IMR-90 (cell line): ENCODE data around the gene PITPNC1. TPM values are rescaled to one million over a fixed set of nuclear protein-coding genes. Genes with fewer than 3 reads are reported as not detected.

Experiments used
- ATAC-seq: fragments of 200-7000 bp; cut with Tn5 transposase; 2 replicates; pipeline ENCODE4 v1.9.1; 2020; ENCODE audit warnings: low read depth, mild to moderate bottlenecking, moderate library complexity
- BruUV-seq: library from RNA; stranded (reverse); fragments of 400-500 nt; replicated peaks from 2 replicates; lab custom pipeline; 2021; lab: Mats Ljungman, UMichigan
- CTCF ChIA-PET: fragments of 300-600 bp; formaldehyde crosslinking; extraction: SDS; loops from one replicate; lab custom pipeline; 2021; ENCODE audit warnings: antibody characterized with exemption; lab: Yijun Ruan, JAX
- POLR2A ChIA-PET: fragments of 300-600 bp; sonication (Branson Sonifier 250); formaldehyde crosslinking; loops from one replicate; lab custom pipeline; 2022; ENCODE audit warnings: antibody characterized with exemption; ENCODE audit not compliant: unreplicated experiment; lab: Charles Lee
- DNase-seq: peaks from one replicate; pipeline ENCODE4 v3.0.0; 2013
- H2AFZ ChIP-seq: replicated peaks from 2 replicates; pipeline ENCODE3; 2013; ENCODE audit warnings: low read length, mild to moderate bottlenecking; ENCODE audit not compliant: poor library complexity
- H2AK5ac ChIP-seq: 2 replicates; pipeline ENCODE4 v1.6.1; 2013; ENCODE audit warnings: low read depth, low read length, inconsistent platforms
- H2AK9ac ChIP-seq: replicated peaks from 2 replicates; pipeline ENCODE3; 2013; ENCODE audit warnings: mild to moderate bottlenecking, low read depth, low read length, moderate library complexity; ENCODE audit not compliant: poor library complexity
- H2BK120ac ChIP-seq: 2 replicates; pipeline ENCODE4 v1.6.1; 2013; ENCODE audit warnings: low read depth, low read length, inconsistent platforms
- H2BK15ac ChIP-seq: 3 replicates; pipeline ENCODE4 v1.6.1; 2013; ENCODE audit warnings: low read depth, low read length, inconsistent platforms
- H2BK20ac ChIP-seq: 2 replicates; pipeline ENCODE4 v1.6.1; 2013; ENCODE audit warnings: low read depth, mild to moderate bottlenecking, inconsistent platforms, low read length, moderate library complexity
- H2BK5ac ChIP-seq: 2 replicates; pipeline ENCODE4 v1.6.1; 2013; ENCODE audit warnings: mild to moderate bottlenecking, low read depth, low read length, inconsistent platforms; ENCODE audit not compliant: poor library complexity, severe bottlenecking
- H3K14ac ChIP-seq: replicated peaks from 2 replicates; pipeline ENCODE4 v1.6.1; 2013; ENCODE audit warnings: low read depth, low read length, inconsistent platforms
- H3K18ac ChIP-seq: 2 replicates; pipeline ENCODE4 v1.6.1; 2013; ENCODE audit warnings: low read depth, low read length, control low read depth
- H3K23ac ChIP-seq: 2 replicates; pipeline ENCODE4 v1.6.1; 2013; ENCODE audit warnings: low read depth, low read length, inconsistent platforms
- H3K27ac ChIP-seq: 2 replicates; pipeline ENCODE4 v1.5.1; 2013; ENCODE audit warnings: mild to moderate bottlenecking, control low read depth, low read length; ENCODE audit not compliant: insufficient read depth
- H3K27me3 ChIP-seq: 2 replicates; pipeline ENCODE4 v1.6.1; 2013; ENCODE audit warnings: low read length; ENCODE audit not compliant: control insufficient read depth, insufficient read depth
- H3K36me3 ChIP-seq: 2 replicates; pipeline ENCODE4 v1.6.1; 2013; ENCODE audit warnings: low read length, mixed read lengths; ENCODE audit not compliant: control insufficient read depth, insufficient read depth
- H3K4ac ChIP-seq: 2 replicates; pipeline ENCODE4 v1.6.1; 2013; ENCODE audit warnings: low read depth, low read length, inconsistent platforms
- H3K4me1 ChIP-seq: 2 replicates; pipeline ENCODE4 v1.6.1; 2013; ENCODE audit warnings: low read length, mixed read lengths; ENCODE audit not compliant: control insufficient read depth, insufficient read depth
- H3K4me2 ChIP-seq: 2 replicates; pipeline ENCODE4 v1.6.1; 2013; ENCODE audit warnings: low read depth, mild to moderate bottlenecking, control low read depth, low read length, moderate library complexity
- H3K4me3 ChIP-seq: 2 replicates; pipeline ENCODE4 v1.5.1; 2013; ENCODE audit warnings: low read depth, mild to moderate bottlenecking, control low read depth, low read length, moderate library complexity; ENCODE audit not compliant: insufficient read depth
- H3K56ac ChIP-seq: 2 replicates; pipeline ENCODE4 v1.6.1; 2013; ENCODE audit warnings: low read length, inconsistent platforms; ENCODE audit not compliant: insufficient read depth; ENCODE audit errors: extremely low read depth
- H3K79me1 ChIP-seq, 2 experiments: 2 replicates each; pipeline ENCODE4 v1.6.1; 2013; ENCODE audit warnings: low read length in 2 of 2, inconsistent platforms in 1 of 2, low read depth in 1 of 2
- H3K9ac ChIP-seq: 2 replicates; pipeline ENCODE4 v1.6.1; 2013; ENCODE audit warnings: low read depth, low read length, control low read depth
- H3K9me1 ChIP-seq: 2 replicates; pipeline ENCODE4 v1.6.1; 2013; ENCODE audit warnings: low read length, inconsistent platforms; ENCODE audit not compliant: insufficient read depth
- H3K9me3 ChIP-seq: 2 replicates; pipeline ENCODE4 v1.6.1; 2013; ENCODE audit warnings: low read length; ENCODE audit not compliant: control insufficient read depth, insufficient read depth
- H4K20me1 ChIP-seq: 2 replicates; pipeline ENCODE4 v1.6.1; 2013; ENCODE audit warnings: low read length, inconsistent platforms; ENCODE audit not compliant: insufficient read depth
- H4K5ac ChIP-seq: 2 replicates; pipeline ENCODE4 v1.6.1; 2013; ENCODE audit warnings: mild to moderate bottlenecking, low read depth, low read length, control low read depth
- H4K8ac ChIP-seq, 2 experiments: 2 replicates each; pipeline ENCODE4 v1.6.1; 2013; ENCODE audit warnings: low read depth in 2 of 2, low read length in 2 of 2, control low read depth in 1 of 2, inconsistent platforms in 1 of 2
- H4K91ac ChIP-seq: 2 replicates; pipeline ENCODE4 v1.6.1; 2013; ENCODE audit warnings: low read depth, low read length, inconsistent platforms; ENCODE audit not compliant: insufficient read depth
- BHLHE40 ChIP-seq: fragments of 150-350 bp; IDR thresholded peaks from 2 replicates; pipeline ENCODE4 v1.6.1; 2016; ENCODE audit warnings: mild to moderate bottlenecking, low read depth, low read length
- CEBPB ChIP-seq: IDR thresholded peaks from 2 replicates; pipeline ENCODE4 v1.6.1; 2012; ENCODE audit warnings: low read depth, low read length, improper control_type of control experiment
- CHD1 ChIP-seq: IDR thresholded peaks from 2 replicates; pipeline ENCODE4 v1.6.1; 2012; ENCODE audit warnings: low read depth, low read length, improper control_type of control experiment
- FOS ChIP-seq: fragments of 150-350 bp; IDR thresholded peaks from 2 replicates; pipeline ENCODE4 v1.6.1; 2016; ENCODE audit warnings: low read depth, low read length
- MAZ ChIP-seq: IDR thresholded peaks from 2 replicates; pipeline ENCODE4 v1.6.1; 2012; ENCODE audit warnings: low read depth, mild to moderate bottlenecking, low read length, improper control_type of control experiment, moderate library complexity, borderline replicate concordance
- MXI1 ChIP-seq: IDR thresholded peaks from 2 replicates; pipeline ENCODE4 v1.6.1; 2012; ENCODE audit warnings: low read depth, mild to moderate bottlenecking, low read length, moderate library complexity, borderline replicate concordance
- POLR2A ChIP-seq: IDR thresholded peaks from 2 replicates; pipeline ENCODE4 v1.6.1; 2012; ENCODE audit warnings: mild to moderate bottlenecking, low read depth, low read length
- WGBS, 2 experiments: methylation state at CpG; one replicate each; pipeline versions ENCODE4 v1.1.5 to v1.1.7; 2013; ENCODE audit warnings: missing lambda C conversion rate in 2 of 2; ENCODE audit not compliant: insufficient read length in 1 of 2; ENCODE audit errors: extremely low coverage in 2 of 2; 5-methylcytosine and 5-hydroxymethylcytosine counted together
- dilution Hi-C: fragments of 300-500 bp; cut with HindIII; formaldehyde crosslinking; loops from one replicate; pipeline ENCODE4 v1.14.3; 2018; ENCODE audit warnings: low sequenced_read_pairs; ENCODE audit not compliant: unreplicated experiment
- in situ Hi-C: fragments of 300-500 bp; cut with MboI; formaldehyde crosslinking; loops from 3 replicates; pipeline ENCODE4 v1.14.3; 2019; ENCODE audit warnings: low sequenced_read_pairs, inconsistent platforms, mixed read lengths
- intact Hi-C: fragments of 100-400 bp; cut with micrococcal nuclease; formaldehyde crosslinking; loops from 2 replicates; pipeline ENCODE4 v1.10.0; 2022
- polyA plus RNA-seq, 3 experiments: library from polyadenylated mRNA; depleted of rRNA; stranded (reverse); fragments of >200 nt; gene quantifications; 2 replicates each; pipeline ENCODE4 v1.2.3, GENCODE V29; 2012; ENCODE audit warnings: low replicate concordance in 1 of 3
- total RNA-seq: library from RNA; depleted of rRNA; stranded (reverse); fragments of >200 nt; gene quantifications from 2 replicates; pipeline ENCODE4 v1.2.3, GENCODE V29; 2012
- TF ChIP-seq, protein P1 (sequence below): fragments of 150-350 bp; IDR thresholded peaks from 2 replicates; pipeline ENCODE4 v1.6.1; 2017; ENCODE audit warnings: mild to moderate bottlenecking, antibody characterized with exemption, low read length, low read depth
- TF ChIP-seq, protein P2 (sequence below): fragments of 150-350 bp; IDR thresholded peaks from 2 replicates; pipeline ENCODE4 v1.6.1; 2016; ENCODE audit warnings: low read depth, mild to moderate bottlenecking, low read length, moderate library complexity, borderline replicate concordance

The PITPNC1 gene
- total and polyA plus RNA-seq, 2 of the 4 experiments (the other 2 are of a cell fraction) = 4.1 TPM

DNA sequence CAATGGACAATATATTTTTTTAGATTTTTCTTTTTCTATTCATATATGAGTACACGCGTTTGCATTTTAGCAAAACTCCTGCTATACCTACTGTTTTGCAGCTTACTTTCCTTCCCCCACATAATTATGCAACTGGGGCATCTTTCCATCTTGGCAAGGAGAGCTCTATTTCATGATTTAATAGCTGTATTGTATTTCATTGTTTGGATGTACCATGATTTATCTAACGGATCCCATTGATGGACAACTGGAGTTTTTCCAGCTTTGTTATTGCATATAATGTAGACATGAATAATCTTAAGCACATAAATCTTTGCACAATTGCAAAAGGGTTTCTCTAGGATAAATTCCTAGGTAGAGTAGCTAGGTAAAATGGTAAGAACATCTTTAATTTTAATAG, 133.9 kb downstream of the PITPNC1 start:
- Histone ChIP-seq H2BK5ac (no peak overlapping the region), H3K23ac (no peak overlapping the region), H3K27me3 (no peaks in the 10 kb centered on the region), H3K4ac (no peak overlapping the region), H3K4me1 (no peaks in the 10 kb centered on the region), H4K91ac (no peak overlapping the region), H4K8ac (no peak overlapping the region), H3K79me1 (peaks cover 16 to 28% of the 10 kb centered on the region in 2 experiments), H4K5ac (no peak overlapping the region), H2BK120ac (no peak overlapping the region), H2BK20ac (no peak overlapping the region), H3K9me1 (no peaks in the 10 kb centered on the region), H4K20me1 (no peaks in the 10 kb centered on the region), H3K4me3 (no peak overlapping the region), H3K18ac (no peak overlapping the region), H2AK5ac (no peak overlapping the region), H3K4me2 (no peak overlapping the region), H3K14ac (no peak overlapping the region), H2BK15ac (no peak overlapping the region), H3K36me3 (no peaks in the 10 kb centered on the region), H2AFZ (no peak overlapping the region), H3K9me3 (peaks cover 3% of the 10 kb centered on the region), H3K27ac (no peak overlapping the region), H3K9ac (no peak overlapping the region), H2AK9ac (no peak overlapping the region), H3K56ac (no peak overlapping the region)
- POLR2A ChIA-PET = no interaction called here
- DNase-seq = no peak
- no TSS peak for BruUV-seq
- intact Hi-C loops = no loop called here
- ATAC-seq = no peak
- CTCF ChIA-PET = no interaction called here
- dilution Hi-C loops = no loop called here
- no CpG with 5 or more reads among the region's 3 CpGs for WGBS, 2 experiments
- in situ Hi-C loops = no loop called here
- TF ChIP-seq, protein P1, sequence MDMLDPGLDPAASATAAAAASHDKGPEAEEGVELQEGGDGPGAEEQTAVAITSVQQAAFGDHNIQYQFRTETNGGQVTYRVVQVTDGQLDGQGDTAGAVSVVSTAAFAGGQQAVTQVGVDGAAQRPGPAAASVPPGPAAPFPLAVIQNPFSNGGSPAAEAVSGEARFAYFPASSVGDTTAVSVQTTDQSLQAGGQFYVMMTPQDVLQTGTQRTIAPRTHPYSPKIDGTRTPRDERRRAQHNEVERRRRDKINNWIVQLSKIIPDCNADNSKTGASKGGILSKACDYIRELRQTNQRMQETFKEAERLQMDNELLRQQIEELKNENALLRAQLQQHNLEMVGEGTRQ = no peak
- no peak for TF ChIP-seq BHLHE40
- no peak for TF ChIP-seq MXI1
- no peak for TF ChIP-seq POLR2A
- TF ChIP-seq FOS = no peak
- TF ChIP-seq MAZ = no peak
- no peak for TF ChIP-seq CHD1
- TF ChIP-seq, protein P2, sequence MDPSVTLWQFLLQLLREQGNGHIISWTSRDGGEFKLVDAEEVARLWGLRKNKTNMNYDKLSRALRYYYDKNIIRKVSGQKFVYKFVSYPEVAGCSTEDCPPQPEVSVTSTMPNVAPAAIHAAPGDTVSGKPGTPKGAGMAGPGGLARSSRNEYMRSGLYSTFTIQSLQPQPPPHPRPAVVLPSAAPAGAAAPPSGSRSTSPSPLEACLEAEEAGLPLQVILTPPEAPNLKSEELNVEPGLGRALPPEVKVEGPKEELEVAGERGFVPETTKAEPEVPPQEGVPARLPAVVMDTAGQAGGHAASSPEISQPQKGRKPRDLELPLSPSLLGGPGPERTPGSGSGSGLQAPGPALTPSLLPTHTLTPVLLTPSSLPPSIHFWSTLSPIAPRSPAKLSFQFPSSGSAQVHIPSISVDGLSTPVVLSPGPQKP = no peak
- TF ChIP-seq CEBPB = no peak
